Adrenal gland (tissue), 12 donors: Measurements from ENCODE around the gene HIVEP1. TPM values are rescaled to one million over a fixed set of nuclear protein-coding genes. Genes with fewer than 3 reads are reported as not detected.

ENCODE experiments used
- DNase-seq, 7 donors: peaks; one replicate each; pipeline ENCODE4 v3.0.0-alpha.2; 2019 to 2020
- H3K27ac ChIP-seq, 5 donors: fragments of 200-600 bp; sonication (generic) in 4 of 5; 1 replicate in 3 of 5; 2 replicates in 2 of 5; pipeline versions ENCODE4 v1.5.1 to v1.8.0; 2016 to 2020; ENCODE audit warnings: mild to moderate bottlenecking in 1 of 5
- H3K27me3 ChIP-seq: fragments of 200-600 bp; 2 replicates; pipeline ENCODE4 v1.8.0; 2021
- H3K36me3 ChIP-seq, 2 donors: fragments of 200-600 bp; replicated peaks in 1 of 2; 1 replicate in 1 of 2; 2 replicates in 1 of 2; pipeline versions ENCODE4 v1.5.1 to v1.8.0; 2018 to 2022
- H3K4me1 ChIP-seq, 2 donors: fragments of 200-600 bp; replicated peaks in 1 of 2; 1 replicate in 1 of 2; 2 replicates in 1 of 2; pipeline versions ENCODE4 v1.5.1 to v1.8.0; 2018 to 2021
- H3K4me3 ChIP-seq, 4 donors: fragments of 200-600 bp; sonication (generic) in 3 of 4; one replicate each; pipeline ENCODE4 v1.5.1; 2016 to 2018
- H3K9me3 ChIP-seq, 3 donors: fragments of 200-600 bp; sonication (generic) in 1 of 3; replicated peaks in 1 of 3; 1 replicate in 2 of 3; 2 replicates in 1 of 3; pipeline versions ENCODE4 v1.5.1 to v1.8.0; 2016 to 2021
- CTCF ChIP-seq, 6 experiments: fragments of 450-650 bp in 4 of 6; fragments of 200-600 bp in 2 of 6; sonication (generic) in 1 of 6; IDR thresholded peaks; 1 replicate in 5 of 6; 2 replicates in 1 of 6; pipeline versions ENCODE4 v1.5.1 to v1.8.0; 2016 to 2021; ENCODE audit warnings: antibody characterized with exemption in 6 of 6, mild to moderate bottlenecking in 2 of 6, moderate library complexity in 1 of 6
- POLR2A ChIP-seq, 2 donors: fragments of 450-650 bp; IDR thresholded peaks; one replicate each; pipeline ENCODE4 v1.6.1; 2017; ENCODE audit warnings: antibody characterized with exemption in 2 of 2, mild to moderate bottlenecking in 2 of 2, moderate library complexity in 1 of 2
- WGBS, 4 donors: extraction: QIAGEN DNeasy Blood & Tissue Kit in 2 of 4; methylation state at CpG; one replicate each; pipeline versions ENCODE4 v1.1.5 to v1.1.7; 2013 to 2017; 5-methylcytosine and 5-hydroxymethylcytosine counted together
- intact Hi-C, 2 donors: fragments of 100-400 bp; cut with DNase I; formaldehyde crosslinking; loops; one replicate each; pipeline versions ENCODE4 v1.14.1 to v1.15.0; 2022 to 2023
- polyA plus RNA-seq, 3 donors: library from polyadenylated mRNA; stranded (reverse); fragments of 200-250 nt in 2 of 3; fragments of 350-450 nt in 1 of 3; fragmentation: Illumina TruSeq in 1 of 3; extraction: RNeasy Lipid Tissue Mini Kit (QIAGEN cat#74804) in 1 of 3; gene quantifications; one replicate each; pipeline ENCODE4 v1.2.3, GENCODE V29; 2013 to 2014
- total RNA-seq, 9 donors: library from RNA; depleted of rRNA in 4 of 9; stranded (reverse); fragments of >200 nt in 4 of 9; fragments of 120-200 nt in 1 of 9; fragmentation: NEBNext Ultra II Directional in 1 of 9; extraction: Animal tissue kit (Norgen Biotek cat#: 25700) in 1 of 9; gene quantifications; one replicate each; pipeline versions ENCODE4 v1.1.0 to v1.2.4, GENCODE V29; 2013 to 2023
- donor health status: healthy with polysubstance abuse.
- donor health status: Bipolar disorder and iron deficiency.
- donor health status: DM: yes; HTN: yes; CAD: no.
- donor health status: DM: no; HTN: no; CAD: no.
- donor health status: DM: no; HTN: no; CAD: no.
- donor health status: DM: yes; HTN: yes; CAD: no.

HIVEP1 gene
- total and polyA plus RNA-seq, 12 donors: 3.6 to 22.3 (median 11.9) TPM

GRCh38 chr6:12110523-12111362 lies 98.6 kb downstream of the HIVEP1 start:
- WGBS, 4 donors: 90 to 93% (median 91%) methylated on average over 5 of the region's 5 CpGs
- no peaks in the 10 kb centered on the region for H3K27me3 ChIP-seq
- no peaks in the 10 kb centered on the region for H3K36me3 ChIP-seq
- no peaks in the 10 kb centered on the region for H3K9me3 ChIP-seq
- TF ChIP-seq POLR2A (IDR thresholded peaks at IDR 0.05): no peak
- no peak for TF ChIP-seq CTCF (IDR thresholded peaks at IDR 0.05)
- no peak for DNase-seq
- no peak overlapping the region for H3K4me3 ChIP-seq
- no peaks in the 10 kb centered on the region for H3K4me1 ChIP-seq
- intact Hi-C loops: no loop called here
- H3K27ac ChIP-seq: no peak overlapping the region

- no peak for TF ChIP-seq CTCF (IDR thresholded peaks at IDR 0.05)
- no peak for TF ChIP-seq POLR2A (IDR thresholded peaks at IDR 0.05)
- Histone ChIP-seq H3K27me3 (no peaks in the 10 kb centered on the region), H3K9me3 (no peaks in the 10 kb centered on the region), H3K4me1 (no peaks in the 10 kb centered on the region), H3K4me3 (no peak overlapping the region), H3K27ac (no peak overlapping the region), H3K36me3 (no peaks in the 10 kb centered on the region)
- no peak for DNase-seq
- intact Hi-C loops: no loop called here
- 96 to 100% (median 97%) methylated on average over 2 of the region's 2 CpGs for WGBS, 4 donors
Observed at GRCh38 chr6:12111363-12111670, 99.2 kb downstream of the HIVEP1 start.

- 90 to 93% (median 91%) methylated on average over 9 of the region's 9 CpGs for WGBS, 4 donors
- TF ChIP-seq POLR2A (IDR thresholded peaks at IDR 0.05): no peak
- no peak for TF ChIP-seq CTCF (IDR thresholded peaks at IDR 0.05)
Observed at GRCh38 chr6:12112540-12113189, 100.6 kb downstream of the HIVEP1 start.

GRCh38 chr6:12113190-12113577 lies 101.1 kb downstream of the HIVEP1 start:
- no peak for TF ChIP-seq CTCF (IDR thresholded peaks at IDR 0.05)
- TF ChIP-seq POLR2A (IDR thresholded peaks at IDR 0.05): no peak
- Histone ChIP-seq H3K36me3 (no peaks in the 10 kb centered on the region), H3K9me3 (no peaks in the 10 kb centered on the region), H3K27ac (no peak overlapping the region), H3K4me3 (no peak overlapping the region), H3K27me3 (no peaks in the 10 kb centered on the region), H3K4me1 (no peaks in the 10 kb centered on the region)
- 91 to 99% (median 96%) methylated on average over 6 of the region's 6 CpGs for WGBS, 4 donors
- intact Hi-C loops: no loop called here
- no peak for DNase-seq

More at GRCh38 chr6:12112540-12113189, 100.6 kb downstream of the HIVEP1 start:
- Histone ChIP-seq H3K36me3 (no peaks in the 10 kb centered on the region), H3K9me3 (no peaks in the 10 kb centered on the region), H3K27me3 (no peaks in the 10 kb centered on the region), H3K4me3 (no peak overlapping the region), H3K4me1 (no peaks in the 10 kb centered on the region), H3K27ac (no peak overlapping the region)
- intact Hi-C loops: no loop called here
- no peak for DNase-seq
